OCI-LY3 (cell line): ENCODE measurements around the gene HNRNPF.

ENCODE experiments used
- CTCF ChIP-seq: fragments of 200-600, 300-600 bp; sonication (generic); IDR thresholded peaks from 2 replicates; pipeline ENCODE4 v1.5.1; 2014; ENCODE audit warnings: antibody characterized with exemption, low read length, low read depth
- EZH2phosphoT487 ChIP-seq: fragments of 200-600 bp; shearing (Covaris generic); IDR thresholded peaks from 2 replicates; pipeline ENCODE4 v1.6.1; 2018; ENCODE audit warnings: antibody characterized with exemption, mixed run types, low read depth

- TF ChIP-seq CTCF: no peak
- no peak for TF ChIP-seq EZH2phosphoT487
These were observed 17.5 kb downstream of the HNRNPF start for GRCh38 chr10:43391496-43391895.
